ENCODE data around the gene PDE11A.

DNA sequence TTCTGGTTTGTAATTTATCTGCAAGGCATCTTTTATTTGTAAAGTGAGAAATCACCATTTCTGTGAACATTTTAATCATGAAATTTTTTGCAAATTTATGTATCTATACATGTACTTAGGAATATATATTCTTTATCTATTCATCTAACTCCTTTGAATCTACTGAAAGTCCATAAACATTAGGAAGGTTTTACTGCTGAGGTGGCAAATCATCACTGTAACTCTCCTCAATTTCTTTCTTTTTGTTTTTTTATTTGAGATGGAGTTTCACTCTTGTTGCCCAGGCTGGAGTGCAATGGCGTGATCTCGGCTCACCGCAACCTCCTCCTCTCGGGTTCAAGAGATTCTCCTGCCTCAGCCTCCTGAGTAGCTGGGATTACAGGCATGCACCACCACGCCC lies 383.7 kb downstream of the PDE11A start:
- TF ChIP-seq POLR2A (IDR thresholded peaks at IDR 0.05; ENCODE audit: low read length) = no peak
- no peak for TF ChIP-seq GATA1 (IDR thresholded peaks at IDR 0.05; ENCODE audit: low read depth, low read length)
